Breast epithelium (tissue), 3 donors: Measurements from ENCODE around the gene UBE4B.

Source experiments
- CTCF ChIP-seq, 3 donors: fragments of 450-650 bp; IDR thresholded peaks; one replicate each; pipeline ENCODE4 v1.5.1; 2016 to 2017; ENCODE audit warnings: antibody characterized with exemption in 3 of 3, mild to moderate bottlenecking in 3 of 3, moderate library complexity in 3 of 3
- POLR2A ChIP-seq: fragments of 450-650 bp; IDR thresholded peaks from one replicate; pipeline ENCODE4 v1.6.1; 2016; ENCODE audit warnings: antibody characterized with exemption, mild to moderate bottlenecking, moderate library complexity
- POLR2AphosphoS5 ChIP-seq, 3 donors: sonication (generic); formaldehyde crosslinking; IDR thresholded peaks; one replicate each; pipeline ENCODE4 v1.6.1; 2017; ENCODE audit warnings: antibody characterized with exemption in 3 of 3

- TF ChIP-seq CTCF (IDR thresholded peaks at IDR 0.05) (no peak), POLR2AphosphoS5 (IDR thresholded peaks at IDR 0.05) (no peak), POLR2A (no peak)
Observed at GRCh38 chr1:10022656-10023055, 10.1 kb upstream of the UBE4B start.
